ENCODE results near the gene ZDHHC16. TPM values are rescaled to one million over a fixed set of nuclear protein-coding genes. Genes with fewer than 3 reads are reported as not detected.

The ZDHHC16 gene
- polyA plus RNA-seq, 3 donors: 16.3 to 26.4 (median 24.1) TPM

GRCh38 chr10:97444212-97444611, 1.8 kb upstream of the ZDHHC16 start:
- no peak overlapping the region for H3K4me3 Mint-ChIP-seq
- Histone ChIP-seq H3K27ac (ENCODE audit: low read depth in 1 of 2, low read length in 2 of 2) (no peak overlapping the region), H3K4me1 (ENCODE audit: control insufficient read depth in 1 of 2, insufficient read depth in 2 of 2, low read length in 2 of 2) (peaks cover 19 to 26% of the 10 kb centered on the region in 2 donors), H3K4me3 (replicated peaks in 1 of 3; ENCODE audit: low read depth in 2 of 3, low read length in 3 of 3) (no peak overlapping the region), H3K4me2 (replicated peaks; ENCODE audit: extremely low read depth, low read length, poor library complexity, severe bottlenecking) (no peak overlapping the region), H2AFZ (ENCODE audit: insufficient read depth, low read depth, low read length, poor library complexity, severe bottlenecking) (no peak overlapping the region), H3K36me3 (replicated peaks in 1 of 2; ENCODE audit: control insufficient read depth in 1 of 2, insufficient read depth in 2 of 2, low read length in 2 of 2) (peaks cover 30 to 42% of the 10 kb centered on the region in 2 donors), H3K9ac (ENCODE audit: insufficient read depth, low read length, poor library complexity, severe bottlenecking) (no peak overlapping the region), H3K9me3 (replicated peaks in 1 of 2; ENCODE audit: control insufficient read depth in 1 of 2, insufficient read depth in 1 of 2, low read length in 2 of 2) (no peaks in the 10 kb centered on the region), H3K27me3 (ENCODE audit: control insufficient read depth in 2 of 2, insufficient read depth in 2 of 2, low read length in 2 of 2) (no peaks in the 10 kb centered on the region), H4K20me1 (ENCODE audit: insufficient read depth, low read length) (peaks cover 4% of the 10 kb centered on the region), H3K79me2 (ENCODE audit: insufficient read depth, low read length) (peaks cover 69% of the 10 kb centered on the region)
- H3K4me1 Mint-ChIP-seq: peaks cover 31% of the 10 kb centered on the region
- no peak for DNase-seq
- TF ChIP-seq CTCF (IDR thresholded peaks at IDR 0.05): no peak
- H3K9me3 Mint-ChIP-seq: no peaks in the 10 kb centered on the region
- WGBS (ENCODE audit: insufficient coverage): no CpG with 5 or more reads among the region's 1 CpG
- intact Hi-C loops (cut with micrococcal nuclease): loop anchor here in 1 of 2 donors (10.0 kb wide), 1 partner anchor 51 kb away; the partner anchor contains the start of genes MMS19 and UBTD1
- peaks cover 17 to 38% of the 10 kb centered on the region in 2 donors for H3K36me3 Mint-ChIP-seq
- H3K27me3 Mint-ChIP-seq (ENCODE audit: low read depth in 3 of 3): no peaks in the 10 kb centered on the region
- peak overlapping the region in 1 of 7 donors; percentile 1 for H3K27ac Mint-ChIP-seq

GRCh38 chr10:97445357-97445721, 636 bp upstream of the ZDHHC16 start:
- peaks cover 31% of the 10 kb centered on the region for H3K4me1 Mint-ChIP-seq
- H3K4me3 ChIP-seq (replicated peaks in 1 of 3; ENCODE audit: low read depth in 2 of 3, low read length in 3 of 3): peak overlapping the region; percentile 46 to 99 (median 74)
- H3K4me1 ChIP-seq (ENCODE audit: control insufficient read depth in 1 of 2, insufficient read depth in 2 of 2, low read length in 2 of 2): peaks cover 19 to 26% of the 10 kb centered on the region in 2 donors
- H3K4me2 ChIP-seq (replicated peaks; ENCODE audit: extremely low read depth, low read length, poor library complexity, severe bottlenecking): peak overlapping the region; percentile 98
- H3K27me3 ChIP-seq (ENCODE audit: control insufficient read depth in 2 of 2, insufficient read depth in 2 of 2, low read length in 2 of 2): no peaks in the 10 kb centered on the region
- peak overlapping the region; percentile 60 to 94 (median 89) for H3K27ac Mint-ChIP-seq
- TF ChIP-seq CTCF (IDR thresholded peaks at IDR 0.05): no peak
- peak overlapping the region; percentile 66 for H3K9ac ChIP-seq (ENCODE audit: insufficient read depth, low read length, poor library complexity, severe bottlenecking)
- peaks cover 4% of the 10 kb centered on the region for H4K20me1 ChIP-seq (ENCODE audit: insufficient read depth, low read length)
- H3K27me3 Mint-ChIP-seq (ENCODE audit: low read depth in 3 of 3): no peaks in the 10 kb centered on the region
- H2AFZ ChIP-seq (ENCODE audit: insufficient read depth, low read depth, low read length, poor library complexity, severe bottlenecking): peak overlapping the region; percentile 97
- DNase-seq: no peak
- H3K27ac ChIP-seq (ENCODE audit: low read depth in 1 of 2, low read length in 2 of 2): peak overlapping the region; percentile 18 to 71
- peak overlapping the region; percentile 96 to 97 for H3K4me3 Mint-ChIP-seq
- peaks cover 22 to 38% of the 10 kb centered on the region in 2 donors for H3K36me3 ChIP-seq (replicated peaks in 1 of 2; ENCODE audit: control insufficient read depth in 1 of 2, insufficient read depth in 2 of 2, low read length in 2 of 2)
- H3K9me3 Mint-ChIP-seq: no peaks in the 10 kb centered on the region
- no peaks in the 10 kb centered on the region for H3K9me3 ChIP-seq (replicated peaks in 1 of 2; ENCODE audit: control insufficient read depth in 1 of 2, insufficient read depth in 1 of 2, low read length in 2 of 2)
- H3K79me2 ChIP-seq (ENCODE audit: insufficient read depth, low read length): peaks cover 75% of the 10 kb centered on the region
- H3K36me3 Mint-ChIP-seq: peaks cover 13 to 29% of the 10 kb centered on the region in 2 donors
- intact Hi-C loops (cut with micrococcal nuclease): loop anchor here (5.0 to 10.0 kb wide), 2 partner anchors 49 to 52 kb away; partner anchors contain the start of genes MMS19 (in 2 of the 2) and UBTD1 (in 2 of the 2)
- WGBS (ENCODE audit: insufficient coverage): under 1% methylated on average over 9 of the region's 13 CpGs
